ENCODE data around the gene SLC12A5. TPM values are rescaled to one million over a fixed set of nuclear protein-coding genes. Genes with fewer than 3 reads are reported as not detected.

The SLC12A5 gene
- total and polyA plus RNA-seq, 5 donors = 1.1 to 6.6 (median 3.0) TPM

DNA sequence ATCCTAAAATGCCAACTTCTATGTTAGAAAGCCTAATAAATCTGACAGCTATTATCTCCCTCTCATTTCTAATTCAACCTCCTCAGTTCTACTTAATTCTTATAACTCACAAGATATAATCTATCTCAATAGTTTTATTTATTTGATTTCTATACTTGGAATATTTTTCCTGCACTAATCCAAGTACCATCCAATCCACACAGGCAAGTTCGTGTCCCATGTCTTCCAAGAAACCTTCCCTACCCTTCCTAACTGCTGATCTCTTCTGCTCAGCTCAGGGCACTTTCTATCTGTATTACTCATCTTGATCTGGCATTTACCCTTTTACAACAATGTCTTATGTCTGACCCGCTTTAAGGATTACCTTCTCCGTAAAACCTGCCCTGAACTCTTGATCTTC is 42.6 kb downstream of the SLC12A5 start:
- DNase-seq = no peak
- no peak overlapping the region for H3K27ac ChIP-seq (ENCODE audit: low read length)
- WGBS = 92% methylated on average over 3 of the region's 3 CpGs
- intact Hi-C loops (cut with DNase I) = no loop called here
- no peak for ATAC-seq
- H3K27me3 ChIP-seq (ENCODE audit: control insufficient read depth, insufficient read depth) = no peaks in the 10 kb centered on the region
- no peaks in the 10 kb centered on the region for H3K4me1 ChIP-seq (ENCODE audit: control insufficient read depth, insufficient read depth, low read length)
- H3K9me3 ChIP-seq (ENCODE audit: control insufficient read depth, low read length) = no peaks in the 10 kb centered on the region
- no peak overlapping the region for H3K4me3 ChIP-seq (ENCODE audit: low read length)

DNA sequence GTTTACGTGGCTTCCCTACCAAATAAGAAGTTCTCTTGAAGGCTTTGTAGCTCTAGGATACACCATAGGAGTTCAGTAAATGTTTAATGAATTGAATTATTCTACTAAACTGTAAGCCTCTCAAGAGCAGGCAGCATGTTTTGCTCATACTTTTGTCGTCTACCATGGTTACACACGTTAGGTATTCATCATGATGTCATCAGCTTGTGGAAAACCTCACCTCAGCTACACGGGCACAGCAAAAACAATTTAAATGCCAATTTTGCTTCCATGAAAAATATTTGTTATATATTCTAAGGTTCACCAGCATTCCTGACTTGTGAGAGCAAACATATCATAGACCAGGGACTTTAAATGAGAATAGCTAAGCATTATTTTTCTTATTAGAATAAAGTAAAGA is 44.0 kb downstream of the SLC12A5 start:
- no peaks in the 10 kb centered on the region for H3K4me1 ChIP-seq (ENCODE audit: control insufficient read depth, insufficient read depth, low read length)
- H3K27me3 ChIP-seq (ENCODE audit: control insufficient read depth, insufficient read depth) = no peaks in the 10 kb centered on the region
- H3K9me3 ChIP-seq (ENCODE audit: control insufficient read depth, low read length) = no peaks in the 10 kb centered on the region
- DNase-seq (no peak), ATAC-seq (no peak)
- 91% methylated on average over 4 of the region's 4 CpGs for WGBS
- no peak overlapping the region for H3K27ac ChIP-seq (ENCODE audit: low read length)
- H3K4me3 ChIP-seq (ENCODE audit: low read length) = no peak overlapping the region
- intact Hi-C loops (cut with DNase I) = no loop called here

GRCh38 chr20:46073443-46073842 is 44.4 kb downstream of the SLC12A5 start:
- no peak for ATAC-seq
- 84% methylated on average over 3 of the region's 3 CpGs for WGBS
- no peaks in the 10 kb centered on the region for H3K27me3 ChIP-seq (ENCODE audit: control insufficient read depth, insufficient read depth)

GRCh38 chr20:46074006-46074405 is 45.0 kb downstream of the SLC12A5 start:
- Histone ChIP-seq H3K4me3 (ENCODE audit: low read length) (no peak overlapping the region), H3K27ac (ENCODE audit: low read length) (no peak overlapping the region), H3K4me1 (ENCODE audit: control insufficient read depth, insufficient read depth, low read length) (no peaks in the 10 kb centered on the region), H3K27me3 (ENCODE audit: control insufficient read depth, insufficient read depth) (no peaks in the 10 kb centered on the region), H3K9me3 (ENCODE audit: control insufficient read depth, low read length) (no peaks in the 10 kb centered on the region)
- intact Hi-C loops (cut with DNase I) = no loop called here
- ATAC-seq (no peak), DNase-seq (no peak)
- 73% methylated on average over 3 of the region's 3 CpGs for WGBS

More at GRCh38 chr20:46073443-46073842, 44.4 kb downstream of the SLC12A5 start:
- Histone ChIP-seq H3K4me3 (ENCODE audit: low read length) (no peak overlapping the region), H3K4me1 (ENCODE audit: control insufficient read depth, insufficient read depth, low read length) (no peaks in the 10 kb centered on the region), H3K27ac (ENCODE audit: low read length) (no peak overlapping the region), H3K9me3 (ENCODE audit: control insufficient read depth, low read length) (no peaks in the 10 kb centered on the region)
- intact Hi-C loops (cut with DNase I) = no loop called here
- no peak for DNase-seq

DNA sequence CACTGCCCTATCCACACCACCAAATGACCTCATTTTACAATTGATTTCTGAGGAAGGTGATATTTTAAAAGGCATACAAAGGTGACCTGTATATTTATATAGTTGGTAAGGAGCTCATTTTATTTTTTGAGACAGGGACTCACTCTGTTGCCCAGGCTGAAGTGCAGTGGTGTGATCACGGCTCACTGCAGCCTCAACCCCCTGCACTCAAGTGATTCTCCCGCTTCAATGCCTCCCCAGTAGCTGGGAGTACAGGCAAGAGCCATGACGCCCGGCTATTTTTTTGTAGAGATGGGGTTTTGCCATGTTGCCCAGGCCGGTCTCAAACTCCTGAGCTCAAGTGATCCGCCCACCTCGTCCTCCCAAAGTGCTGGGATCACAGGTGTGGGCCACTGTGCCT is 47.8 kb downstream of the SLC12A5 start:
- ATAC-seq (no peak), DNase-seq (no peak)
- no peaks in the 10 kb centered on the region for H3K9me3 ChIP-seq (ENCODE audit: control insufficient read depth, low read length)
- 92% methylated on average over 7 of the region's 7 CpGs for WGBS
- no peaks in the 10 kb centered on the region for H3K27me3 ChIP-seq (ENCODE audit: control insufficient read depth, insufficient read depth)
- H3K27ac ChIP-seq (ENCODE audit: low read length) = no peak overlapping the region
- H3K4me3 ChIP-seq (ENCODE audit: low read length) = no peak overlapping the region
- intact Hi-C loops (cut with DNase I) = no loop called here
- H3K4me1 ChIP-seq (ENCODE audit: control insufficient read depth, insufficient read depth, low read length) = no peaks in the 10 kb centered on the region

- no peaks in the 10 kb centered on the region for H3K27me3 ChIP-seq (ENCODE audit: control insufficient read depth, insufficient read depth)
- no peaks in the 10 kb centered on the region for H3K4me1 ChIP-seq (ENCODE audit: control insufficient read depth, insufficient read depth, low read length)
- H3K9me3 ChIP-seq (ENCODE audit: control insufficient read depth, low read length) = no peaks in the 10 kb centered on the region
- no peak overlapping the region for H3K27ac ChIP-seq (ENCODE audit: low read length)
- H3K4me3 ChIP-seq (ENCODE audit: low read length) = no peak overlapping the region
- 93% methylated on average over 8 of the region's 8 CpGs for WGBS
- intact Hi-C loops (cut with DNase I) = no loop called here
- DNase-seq (no peak), ATAC-seq (no peak)
Observed at GRCh38 chr20:46077642-46078305, 48.8 kb downstream of the SLC12A5 start.

DNA sequence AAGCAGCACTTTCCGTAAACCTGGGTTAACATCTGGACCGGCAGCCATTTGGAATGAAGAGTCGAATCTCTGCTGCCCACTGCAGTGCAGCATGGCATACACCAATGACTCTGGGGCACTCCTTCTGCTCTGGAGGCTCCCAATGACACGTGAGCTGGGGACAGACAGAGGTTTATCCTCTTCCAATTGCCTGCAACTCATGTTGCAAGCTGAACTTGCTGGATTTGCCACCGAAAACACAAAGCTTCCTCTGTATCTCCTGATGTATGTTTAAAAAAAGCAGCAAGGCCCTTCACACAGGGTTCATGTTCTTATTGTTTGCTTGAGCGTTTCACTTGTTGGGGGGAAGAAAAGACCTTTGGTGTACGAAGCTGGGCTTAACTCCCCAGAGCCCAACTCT is 49.9 kb downstream of the SLC12A5 start:
- ATAC-seq (no peak), DNase-seq (no peak)
- intact Hi-C loops (cut with DNase I) = no loop called here
- H3K4me3 ChIP-seq (ENCODE audit: low read length) = no peak overlapping the region
- H3K27ac ChIP-seq (ENCODE audit: low read length) = no peak overlapping the region
- peaks cover 3% of the 10 kb centered on the region for H3K4me1 ChIP-seq (ENCODE audit: control insufficient read depth, insufficient read depth, low read length)
- 74% methylated on average over 7 of the region's 7 CpGs for WGBS
- H3K9me3 ChIP-seq (ENCODE audit: control insufficient read depth, low read length) = no peaks in the 10 kb centered on the region
- H3K27me3 ChIP-seq (ENCODE audit: control insufficient read depth, insufficient read depth) = no peaks in the 10 kb centered on the region

DNA sequence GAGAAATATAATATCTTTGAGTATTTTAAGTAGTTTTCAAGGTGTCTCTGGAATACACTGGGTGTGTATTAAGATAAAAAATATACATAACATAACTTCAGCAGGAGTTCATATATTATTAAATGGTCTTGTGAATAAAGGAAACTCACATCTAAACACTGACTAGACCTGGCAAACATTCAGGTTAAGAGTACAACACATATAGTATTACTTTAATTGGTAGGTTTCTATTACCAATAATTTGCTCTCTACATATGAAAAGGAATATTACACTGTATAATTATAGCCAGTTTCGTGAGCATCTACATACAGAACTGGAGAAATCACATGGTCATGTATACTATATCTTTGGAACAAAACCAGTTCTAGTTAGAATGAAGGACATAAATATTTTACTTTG is 52.1 kb downstream of the SLC12A5 start:
- intact Hi-C loops (cut with DNase I) = loop anchor here in 1 of 4 donors (10.0 kb wide), 1 partner anchor 56 kb away; the partner anchor contains the start of gene SLC12A5
- Histone ChIP-seq H3K27me3 (ENCODE audit: control insufficient read depth, insufficient read depth) (no peaks in the 10 kb centered on the region), H3K4me3 (ENCODE audit: low read length) (no peak overlapping the region), H3K27ac (ENCODE audit: low read length) (no peak overlapping the region), H3K9me3 (ENCODE audit: control insufficient read depth, low read length) (no peaks in the 10 kb centered on the region), H3K4me1 (ENCODE audit: control insufficient read depth, insufficient read depth, low read length) (peaks cover 9% of the 10 kb centered on the region)
- 93% methylated on average over 1 of the region's 1 CpG for WGBS
- ATAC-seq (no peak), DNase-seq (no peak)

DNA sequence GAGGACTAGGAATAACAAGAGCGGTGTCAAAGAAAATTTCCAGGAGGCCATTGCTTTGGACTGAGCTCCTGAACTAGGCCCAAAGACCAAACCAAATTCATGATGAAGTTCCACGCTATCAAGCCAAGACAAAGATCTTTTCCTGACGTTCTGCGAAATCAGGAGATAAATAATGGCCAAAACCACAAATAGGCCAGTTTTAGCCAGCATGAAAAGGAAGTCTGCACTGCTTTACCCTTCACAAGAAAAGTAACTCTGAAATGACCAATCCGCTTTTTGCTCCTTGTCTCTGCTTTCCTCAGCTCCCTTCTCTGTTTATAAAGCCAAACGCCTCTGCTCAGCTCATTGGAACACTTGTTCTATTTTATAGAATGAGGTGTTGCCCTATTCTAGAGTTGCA is 54.1 kb downstream of the SLC12A5 start:
- 59% methylated on average over 6 of the region's 6 CpGs for WGBS
- Histone ChIP-seq H3K27me3 (ENCODE audit: control insufficient read depth, insufficient read depth) (no peaks in the 10 kb centered on the region), H3K4me3 (ENCODE audit: low read length) (no peak overlapping the region), H3K9me3 (ENCODE audit: control insufficient read depth, low read length) (no peaks in the 10 kb centered on the region), H3K4me1 (ENCODE audit: control insufficient read depth, insufficient read depth, low read length) (peaks cover 9% of the 10 kb centered on the region), H3K27ac (ENCODE audit: low read length) (no peak overlapping the region)
- DNase-seq (no peak), ATAC-seq (no peak)
- intact Hi-C loops (cut with DNase I) = loop anchor here in 1 of 4 donors (10.0 kb wide), 1 partner anchor 58 kb away; the partner anchor contains the start of gene SLC12A5

GRCh38 chr20:46083531-46084061 is 54.6 kb downstream of the SLC12A5 start:
- ATAC-seq = no peak

DNA sequence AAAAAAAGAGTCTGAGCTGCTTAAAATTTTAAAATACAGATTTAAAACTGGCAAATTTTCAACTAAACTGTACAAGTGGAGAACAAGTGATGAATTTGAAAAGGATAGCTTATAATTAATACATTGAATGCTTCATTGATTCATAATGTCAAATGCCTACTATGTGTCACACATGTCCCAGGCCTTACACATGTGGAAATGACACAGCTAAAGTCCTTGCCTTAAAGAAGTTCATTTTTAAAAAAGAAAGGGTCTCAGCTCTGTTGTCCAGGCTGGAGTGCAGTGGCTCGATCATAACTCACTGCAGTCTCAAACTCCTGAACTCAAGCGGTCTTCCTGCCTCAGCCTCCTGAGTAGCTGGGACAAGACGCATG is 55.8 kb downstream of the SLC12A5 start:
- Histone ChIP-seq H3K9me3 (ENCODE audit: control insufficient read depth, low read length) (no peaks in the 10 kb centered on the region), H3K27ac (ENCODE audit: low read length) (no peak overlapping the region), H3K4me3 (ENCODE audit: low read length) (no peak overlapping the region), H3K27me3 (ENCODE audit: control insufficient read depth, insufficient read depth) (no peaks in the 10 kb centered on the region), H3K4me1 (ENCODE audit: control insufficient read depth, insufficient read depth, low read length) (peaks cover 12% of the 10 kb centered on the region)
- 81% methylated on average over 3 of the region's 3 CpGs for WGBS
- intact Hi-C loops (cut with DNase I) = loop anchor here in 1 of 4 donors (10.0 kb wide), 1 partner anchor 60 kb away; the partner anchor contains the start of gene SLC12A5
- ATAC-seq = no peak
- no peak for DNase-seq

More at GRCh38 chr20:46083531-46084061, 54.6 kb downstream of the SLC12A5 start:
- no peaks in the 10 kb centered on the region for H3K27me3 ChIP-seq (ENCODE audit: control insufficient read depth, insufficient read depth)
- no peak overlapping the region for H3K4me3 ChIP-seq (ENCODE audit: low read length)
- intact Hi-C loops (cut with DNase I) = loop anchor here in 1 of 4 donors (10.0 kb wide), 1 partner anchor 59 kb away; the partner anchor contains the start of gene SLC12A5
- WGBS = 92% methylated on average over 1 of the region's 1 CpG
- no peak for DNase-seq
- no peaks in the 10 kb centered on the region for H3K9me3 ChIP-seq (ENCODE audit: control insufficient read depth, low read length)
- peaks cover 12% of the 10 kb centered on the region for H3K4me1 ChIP-seq (ENCODE audit: control insufficient read depth, insufficient read depth, low read length)
- H3K27ac ChIP-seq (ENCODE audit: low read length) = no peak overlapping the region

Data from right cardiac atrium (tissue), 5 donors.